ENCODE data around the gene ESRRG.

ESRRG gene

GRCh38 chr1:216660561-216660960, 62.7 kb downstream of the ESRRG start:
- no peak overlapping the region for H3K27ac ChIP-seq (ENCODE audit: low read depth, low read length)

GRCh38 chr1:216653001-216653400, 70.2 kb downstream of the ESRRG start:
- Histone ChIP-seq H3K4me3 (ENCODE audit: insufficient read depth, low read length, poor library complexity, severe bottlenecking) (no peak overlapping the region), H3K4me2 (ENCODE audit: low read depth, low read length, poor library complexity, severe bottlenecking) (no peak overlapping the region), H2AFZ (ENCODE audit: low read depth, low read length, severe bottlenecking) (no peak overlapping the region), H3K9me3 (ENCODE audit: insufficient read depth, low read length) (no peaks in the 10 kb centered on the region), H4K20me1 (ENCODE audit: low read depth, low read length) (no peaks in the 10 kb centered on the region), H3K9ac (ENCODE audit: low read length) (no peak overlapping the region), H3F3A (ENCODE audit: insufficient read depth) (no peaks in the 10 kb centered on the region), H3K27ac (ENCODE audit: low read depth, low read length) (no peak overlapping the region), H3K27me3 (ENCODE audit: low read length) (no peaks in the 10 kb centered on the region), H3K9me2 (replicated peaks; ENCODE audit: insufficient read depth, low read length) (no peaks in the 10 kb centered on the region), H3K36me3 (ENCODE audit: low read length) (no peaks in the 10 kb centered on the region), H3K79me2 (ENCODE audit: insufficient read depth, low read length) (no peaks in the 10 kb centered on the region)
- TF ChIP-seq, protein P1, sequence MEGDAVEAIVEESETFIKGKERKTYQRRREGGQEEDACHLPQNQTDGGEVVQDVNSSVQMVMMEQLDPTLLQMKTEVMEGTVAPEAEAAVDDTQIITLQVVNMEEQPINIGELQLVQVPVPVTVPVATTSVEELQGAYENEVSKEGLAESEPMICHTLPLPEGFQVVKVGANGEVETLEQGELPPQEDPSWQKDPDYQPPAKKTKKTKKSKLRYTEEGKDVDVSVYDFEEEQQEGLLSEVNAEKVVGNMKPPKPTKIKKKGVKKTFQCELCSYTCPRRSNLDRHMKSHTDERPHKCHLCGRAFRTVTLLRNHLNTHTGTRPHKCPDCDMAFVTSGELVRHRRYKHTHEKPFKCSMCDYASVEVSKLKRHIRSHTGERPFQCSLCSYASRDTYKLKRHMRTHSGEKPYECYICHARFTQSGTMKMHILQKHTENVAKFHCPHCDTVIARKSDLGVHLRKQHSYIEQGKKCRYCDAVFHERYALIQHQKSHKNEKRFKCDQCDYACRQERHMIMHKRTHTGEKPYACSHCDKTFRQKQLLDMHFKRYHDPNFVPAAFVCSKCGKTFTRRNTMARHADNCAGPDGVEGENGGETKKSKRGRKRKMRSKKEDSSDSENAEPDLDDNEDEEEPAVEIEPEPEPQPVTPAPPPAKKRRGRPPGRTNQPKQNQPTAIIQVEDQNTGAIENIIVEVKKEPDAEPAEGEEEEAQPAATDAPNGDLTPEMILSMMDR (IDR thresholded peaks at IDR 0.05; ENCODE audit: insufficient read depth, low read length, poor library complexity, severe bottlenecking), result no peak
- no peak for TF ChIP-seq EZH2phosphoT487 (conservative IDR thresholded peaks at IDR 0.05; ENCODE audit: low read length)

More at GRCh38 chr1:216660561-216660960, 62.7 kb downstream of the ESRRG start:
- Histone ChIP-seq H3K36me3 (ENCODE audit: low read length) (no peaks in the 10 kb centered on the region), H3K79me2 (ENCODE audit: insufficient read depth, low read length) (no peaks in the 10 kb centered on the region), H3K4me2 (ENCODE audit: low read depth, low read length, poor library complexity, severe bottlenecking) (no peak overlapping the region), H3K9me2 (replicated peaks; ENCODE audit: insufficient read depth, low read length) (no peaks in the 10 kb centered on the region), H3K27me3 (ENCODE audit: low read length) (no peaks in the 10 kb centered on the region), H3K9me3 (ENCODE audit: insufficient read depth, low read length) (no peaks in the 10 kb centered on the region), H3F3A (ENCODE audit: insufficient read depth) (no peaks in the 10 kb centered on the region), H2AFZ (ENCODE audit: low read depth, low read length, severe bottlenecking) (no peak overlapping the region), H3K4me3 (ENCODE audit: insufficient read depth, low read length, poor library complexity, severe bottlenecking) (no peak overlapping the region), H3K9ac (ENCODE audit: low read length) (no peak overlapping the region), H4K20me1 (ENCODE audit: low read depth, low read length) (no peaks in the 10 kb centered on the region)
- no peak for TF ChIP-seq EZH2phosphoT487 (conservative IDR thresholded peaks at IDR 0.05; ENCODE audit: low read length)
- TF ChIP-seq, protein P1 (IDR thresholded peaks at IDR 0.05; ENCODE audit: insufficient read depth, low read length, poor library complexity, severe bottlenecking), result no peak

GRCh38 chr1:216651826-216652418, 71.3 kb downstream of the ESRRG start:
- Histone ChIP-seq H2AFZ (ENCODE audit: low read depth, low read length, severe bottlenecking) (no peak overlapping the region), H3K4me3 (ENCODE audit: insufficient read depth, low read length, poor library complexity, severe bottlenecking) (no peak overlapping the region), H3K9ac (ENCODE audit: low read length) (no peak overlapping the region), H3K27ac (ENCODE audit: low read depth, low read length) (no peak overlapping the region), H3K9me2 (replicated peaks; ENCODE audit: insufficient read depth, low read length) (no peaks in the 10 kb centered on the region), H3F3A (ENCODE audit: insufficient read depth) (no peaks in the 10 kb centered on the region), H4K20me1 (ENCODE audit: low read depth, low read length) (no peaks in the 10 kb centered on the region), H3K36me3 (ENCODE audit: low read length) (no peaks in the 10 kb centered on the region), H3K4me2 (ENCODE audit: low read depth, low read length, poor library complexity, severe bottlenecking) (no peak overlapping the region), H3K9me3 (ENCODE audit: insufficient read depth, low read length) (no peaks in the 10 kb centered on the region), H3K27me3 (ENCODE audit: low read length) (no peaks in the 10 kb centered on the region), H3K79me2 (ENCODE audit: insufficient read depth, low read length) (no peaks in the 10 kb centered on the region)
- TF ChIP-seq, protein P1 (IDR thresholded peaks at IDR 0.05; ENCODE audit: insufficient read depth, low read length, poor library complexity, severe bottlenecking), result no peak
- no peak for TF ChIP-seq EZH2phosphoT487 (conservative IDR thresholded peaks at IDR 0.05; ENCODE audit: low read length)
